NCI-H1930 (cell line): ENCODE data around the gene DESI2.

Experiments used
- DNase-seq, 2 experiments: peaks; one replicate each; lab custom pipeline; 2025; lab: John Stamatoyannopoulos, UW

Gene DESI2

DNA sequence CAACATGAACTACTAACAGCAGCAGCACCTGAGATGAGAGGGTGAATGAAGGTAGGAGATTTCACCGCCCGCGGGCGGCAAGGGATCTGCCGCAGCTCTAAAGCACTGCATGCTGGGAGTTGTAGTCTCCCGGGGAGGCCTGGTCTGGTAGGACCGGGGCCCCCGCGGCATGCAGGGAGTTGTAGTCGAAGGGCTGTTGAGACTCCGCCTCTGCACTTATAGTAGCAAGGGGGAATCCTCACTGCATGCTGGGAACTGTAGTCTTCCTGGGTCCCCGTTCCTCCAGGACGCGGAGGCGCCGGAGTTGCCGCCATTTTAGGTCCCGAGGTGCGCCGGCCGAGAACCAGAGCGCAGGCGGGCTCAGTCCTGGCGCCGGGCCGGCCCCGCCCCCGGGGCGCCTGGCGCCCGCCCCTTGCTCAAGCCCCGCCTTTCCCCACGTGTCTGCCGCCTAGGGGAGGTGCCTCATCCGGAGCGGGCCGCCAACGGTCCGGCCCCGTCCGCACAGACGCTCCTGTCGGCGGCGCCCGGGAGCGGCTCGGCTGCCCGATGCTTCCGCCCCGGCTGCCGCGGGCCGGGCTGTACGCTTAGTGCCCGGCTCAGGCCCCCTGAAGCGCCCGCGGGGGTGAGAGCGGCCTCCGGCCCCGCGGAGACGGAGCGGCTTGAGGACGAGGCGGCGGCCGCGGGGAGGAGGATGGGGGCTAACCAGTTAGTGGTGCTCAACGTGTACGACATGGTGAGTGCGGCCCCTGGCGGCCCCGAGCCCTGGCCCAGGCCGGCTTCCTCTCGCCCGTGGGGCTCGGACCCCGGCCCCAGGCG is at the start of gene DESI2:
DESI2 (plus strand) TSS at position 504 of the 816 bp plus-strand sequence; CDS start at position 692, 188 bp downstream.
- peak; percentile 98 to 99 for DNase-seq

DNA sequence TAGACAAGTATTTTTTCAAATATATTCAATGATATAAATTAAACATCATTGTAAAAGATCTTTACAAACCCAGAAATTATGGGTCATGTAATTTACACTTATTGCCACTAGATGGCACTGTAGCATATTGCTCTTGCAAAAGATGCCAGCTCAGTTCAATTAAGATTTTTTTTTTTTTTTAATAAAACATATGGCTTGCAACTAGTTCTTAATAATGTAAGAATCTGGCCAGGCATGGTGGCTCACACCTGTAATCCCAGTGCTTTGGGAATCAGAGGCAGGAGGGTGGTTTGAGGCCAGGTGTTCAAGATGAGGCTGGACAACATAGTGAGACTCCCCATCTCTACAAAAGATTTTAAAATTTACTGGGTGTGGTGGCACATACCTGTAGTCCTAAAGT is 49.4 kb upstream of the DESI2 start:
- peak in 1 of 2 experiments; percentile 30 for DNase-seq

DNA sequence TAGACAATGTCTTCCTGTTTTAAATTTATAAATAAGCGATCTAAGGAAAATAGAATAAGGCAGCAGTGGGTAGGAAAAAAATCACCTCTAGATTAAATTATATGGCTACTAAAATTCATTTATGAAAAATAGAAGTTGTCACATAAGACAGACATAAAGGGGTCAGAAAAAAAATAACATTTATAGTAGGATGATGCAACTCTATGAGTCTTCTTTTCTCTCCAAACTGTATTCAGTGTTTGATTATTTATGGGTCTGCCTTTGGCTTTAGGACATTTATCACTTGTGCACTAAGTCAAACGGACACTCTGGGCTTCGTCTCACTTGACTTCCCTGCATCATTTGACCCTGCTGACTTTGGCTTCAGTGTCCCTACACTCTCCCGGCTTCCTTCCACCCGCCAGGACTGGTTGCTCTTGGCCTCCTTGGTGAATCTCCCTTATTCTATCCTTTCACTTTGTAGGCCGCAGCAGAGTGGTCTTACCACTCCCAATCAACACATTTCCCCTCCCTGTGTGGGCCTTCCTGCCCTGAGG is 47.0 kb upstream of the DESI2 start:
- no peak for DNase-seq

DNA sequence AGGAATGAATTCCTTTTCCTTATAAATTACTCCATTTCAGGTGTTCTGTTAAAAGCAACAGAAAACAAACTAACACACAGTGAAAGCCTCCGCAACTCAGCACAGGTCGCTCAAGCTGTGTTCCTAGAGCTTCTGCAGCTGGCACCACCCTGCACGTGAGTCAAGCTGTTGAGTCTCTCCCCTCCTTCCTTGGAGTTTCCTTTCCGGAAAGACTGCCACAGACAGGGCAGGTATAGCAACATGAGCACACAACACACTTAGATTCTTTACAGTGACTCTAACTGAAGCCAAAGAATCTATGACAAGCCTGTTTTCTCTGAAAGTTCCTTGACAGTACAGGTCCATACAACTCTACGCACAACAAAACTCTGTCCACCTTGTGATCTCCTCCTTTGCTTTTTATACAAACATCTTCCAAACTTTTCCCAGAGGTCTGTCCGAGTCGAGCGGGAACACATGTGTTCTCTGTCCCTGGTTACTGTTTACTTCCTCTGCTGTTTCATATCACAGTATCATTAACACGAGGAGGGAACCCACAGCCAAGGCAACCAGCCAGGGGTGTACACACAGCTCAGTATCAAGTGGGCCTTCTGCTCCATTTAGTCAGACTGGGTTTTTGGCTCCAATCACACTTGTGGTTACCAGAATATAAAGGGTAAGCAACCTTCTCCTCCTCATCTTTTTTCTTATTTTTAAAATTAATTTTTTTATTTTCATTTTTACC is 38.7 kb upstream of the DESI2 start:
- no peak for DNase-seq

DNA sequence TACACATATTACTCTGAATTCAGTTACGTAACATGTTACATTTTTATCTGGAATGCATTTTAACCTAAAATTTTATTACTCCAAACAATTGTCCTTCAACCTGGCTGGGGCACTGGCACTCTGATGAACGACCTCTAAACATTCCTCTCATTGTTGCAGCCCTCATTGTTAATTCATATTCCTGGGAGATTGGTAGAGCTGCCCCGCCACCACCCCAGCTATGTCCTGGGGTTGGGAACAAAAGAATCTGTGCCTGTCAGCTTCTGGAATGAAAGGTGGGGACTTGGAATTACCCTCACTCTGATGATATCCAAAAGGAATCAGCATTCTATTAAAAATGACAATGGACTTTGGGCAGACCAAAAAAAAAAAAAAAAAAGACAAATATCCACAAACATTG is 38.0 kb upstream of the DESI2 start:
- DNase-seq = no peak

DNA sequence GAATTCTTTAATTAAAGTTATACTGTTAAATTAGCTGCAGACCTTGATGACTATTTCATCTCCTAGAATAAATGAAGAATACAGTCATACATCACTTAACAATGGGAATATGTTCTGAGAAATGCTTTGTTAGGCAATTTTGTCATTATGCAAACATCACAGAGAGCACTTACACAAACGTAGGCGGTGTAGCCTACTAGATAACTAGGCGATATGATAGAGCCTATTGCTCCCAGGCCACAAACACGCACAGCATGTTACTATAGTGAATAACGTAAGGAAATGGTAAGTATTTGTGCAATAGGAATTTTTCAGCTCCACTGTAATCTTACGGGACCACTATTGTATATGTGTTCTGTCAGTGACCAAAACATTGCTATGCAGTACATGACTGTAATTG is 37.6 kb upstream of the DESI2 start:
- DNase-seq = no peak

DNA sequence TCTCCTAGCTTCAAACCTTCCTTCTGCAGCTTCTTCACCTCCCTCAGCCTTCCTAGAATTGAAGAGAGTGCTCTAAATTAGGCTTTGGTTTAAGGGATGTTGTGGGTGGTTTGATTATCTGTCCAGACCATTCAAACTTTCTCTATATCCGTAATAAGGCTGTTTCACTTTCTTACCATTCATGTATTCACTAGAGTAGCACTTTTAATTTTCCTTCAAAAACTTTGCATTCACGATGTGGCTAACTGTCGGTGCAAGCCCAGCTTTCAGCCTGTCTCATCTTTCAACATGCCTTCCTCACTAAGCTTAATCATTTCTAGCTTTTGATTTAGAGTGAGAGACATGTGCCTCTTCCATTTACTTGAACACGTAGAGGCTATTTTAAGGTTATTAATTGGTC is 26.2 kb upstream of the DESI2 start:
- no peak for DNase-seq

DNA sequence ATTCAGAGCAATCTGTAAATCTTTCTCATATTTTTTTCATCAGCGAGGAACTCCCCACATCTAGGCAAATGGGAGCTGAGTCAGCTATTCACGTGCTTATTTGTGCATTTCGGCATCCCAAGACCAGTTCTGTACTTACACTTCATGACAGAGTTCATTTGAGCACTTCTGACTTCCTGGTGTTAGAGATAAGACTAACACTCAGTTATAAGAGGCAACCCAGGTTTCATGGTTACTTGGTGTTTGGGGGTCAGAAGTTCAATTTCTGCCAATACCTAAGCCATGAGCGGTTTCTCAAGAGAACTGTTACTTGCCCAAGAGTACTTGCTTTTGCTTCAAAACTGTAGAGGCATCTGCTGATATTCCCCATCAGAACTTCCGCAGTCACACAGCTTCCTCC is 24.1 kb upstream of the DESI2 start:
- no peak for DNase-seq

DNA sequence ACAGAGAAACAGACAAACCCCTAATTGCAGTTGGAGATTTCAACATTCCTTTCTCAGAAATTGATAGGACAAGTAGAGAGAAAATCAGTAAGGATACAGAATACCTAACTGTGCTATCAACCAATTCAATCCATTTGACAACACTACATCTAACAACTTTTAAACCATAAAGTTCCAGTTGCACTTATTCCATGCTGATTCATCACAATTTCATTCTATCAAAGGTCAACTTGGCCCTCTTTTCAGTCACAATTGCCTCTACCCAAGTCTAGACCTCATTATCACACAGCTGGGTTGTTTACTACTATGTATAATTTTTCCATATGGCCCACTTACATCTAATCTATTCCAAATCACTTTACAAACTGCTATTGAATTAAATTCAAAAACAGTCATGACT is 19.8 kb upstream of the DESI2 start:
- DNase-seq = no peak

DNA sequence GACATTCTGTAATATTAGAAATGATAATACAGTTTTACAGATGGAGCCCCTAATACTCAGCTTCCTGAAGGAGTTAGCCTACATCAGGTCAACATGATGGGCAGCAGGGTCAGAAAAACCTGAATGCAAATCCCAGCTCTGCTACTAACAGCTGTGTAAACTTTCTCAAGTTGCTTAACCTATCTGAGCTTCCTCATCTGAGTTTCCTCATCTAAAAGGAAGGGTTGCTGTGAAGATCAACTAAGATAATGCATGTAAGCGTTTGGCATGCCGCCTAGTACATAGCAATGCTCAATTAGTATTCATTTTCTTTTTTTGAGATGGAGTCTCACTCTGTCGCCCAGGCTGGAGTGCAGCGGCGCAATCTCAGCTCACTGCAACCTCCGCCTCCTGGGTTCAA is 18.4 kb upstream of the DESI2 start:
- DNase-seq = no peak

DNA sequence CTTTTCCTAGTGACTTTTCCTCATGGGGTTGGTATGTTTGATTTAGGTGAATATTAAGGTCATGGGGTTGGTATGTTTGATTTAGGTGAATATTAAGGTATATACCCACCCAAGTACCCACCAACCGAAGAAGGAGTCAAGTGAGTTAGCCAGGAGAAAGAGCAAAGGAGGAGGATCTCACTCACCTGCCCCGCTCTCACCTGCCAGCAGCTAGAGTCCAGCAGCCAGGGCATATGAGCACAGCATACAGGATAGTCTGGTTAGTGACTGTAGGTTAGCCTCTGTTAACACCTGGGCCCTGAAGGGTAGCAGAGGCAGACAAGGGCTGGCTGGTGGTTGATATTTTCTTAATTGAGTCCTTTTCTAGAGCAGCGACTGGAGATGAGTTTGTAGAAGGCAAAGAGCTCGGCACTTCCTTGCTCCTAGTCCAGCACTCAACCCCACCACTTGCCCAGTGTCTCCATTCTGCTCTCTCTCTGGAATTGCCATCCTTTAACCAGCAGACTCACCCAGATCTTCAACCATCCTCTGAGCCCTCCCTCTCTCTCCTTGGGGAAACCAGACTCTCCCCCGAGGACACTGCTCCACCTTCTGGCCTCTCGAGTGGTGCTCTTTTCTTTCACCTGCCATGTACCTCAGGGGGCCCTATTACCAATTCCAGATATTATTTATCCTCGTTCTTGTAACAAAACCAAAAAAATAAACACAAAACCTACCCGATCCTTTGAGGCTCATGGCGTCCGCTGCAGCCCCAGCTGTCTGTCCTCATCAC is 16.3 kb upstream of the DESI2 start:
- DNase-seq = no peak

DNA sequence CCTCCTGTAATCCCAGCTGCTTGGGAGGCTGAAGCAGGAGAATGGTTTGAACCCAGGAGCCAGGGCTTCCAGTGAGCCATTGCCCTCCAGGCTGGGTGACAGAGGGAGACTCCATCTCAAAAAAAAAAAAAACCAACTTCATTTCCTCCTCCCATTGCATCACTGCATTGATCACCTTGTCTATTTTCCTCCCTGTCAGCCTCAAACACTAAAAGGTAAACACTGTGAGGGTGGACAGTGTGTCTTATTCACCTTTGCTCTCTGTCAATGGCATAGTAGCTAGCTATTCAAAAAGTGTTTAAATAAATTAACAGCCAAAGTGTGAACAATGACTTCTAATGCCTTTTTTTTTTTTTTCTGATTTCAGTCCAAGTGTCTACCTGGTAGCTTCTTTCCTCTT is 13.4 kb upstream of the DESI2 start:
- no peak for DNase-seq

DNA sequence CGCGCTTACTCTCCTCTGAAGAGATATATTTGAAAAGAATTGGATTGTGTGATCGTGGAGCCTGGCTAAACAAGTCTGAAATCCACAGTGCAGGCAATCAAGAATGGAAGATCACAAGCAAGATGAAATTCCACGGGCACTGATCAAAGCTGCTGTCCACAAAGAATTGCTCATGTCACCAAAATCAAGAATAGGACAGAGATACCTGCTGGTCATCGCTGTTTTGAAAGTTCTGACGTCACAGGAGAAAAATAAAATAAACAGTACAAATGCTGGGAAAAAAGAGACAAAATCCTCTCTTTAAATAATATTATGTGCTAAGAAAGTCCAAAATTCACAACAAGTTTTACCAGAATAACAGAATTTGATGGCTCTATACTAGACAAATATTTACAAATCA is 12.0 kb upstream of the DESI2 start:
- DNase-seq = no peak

DNA sequence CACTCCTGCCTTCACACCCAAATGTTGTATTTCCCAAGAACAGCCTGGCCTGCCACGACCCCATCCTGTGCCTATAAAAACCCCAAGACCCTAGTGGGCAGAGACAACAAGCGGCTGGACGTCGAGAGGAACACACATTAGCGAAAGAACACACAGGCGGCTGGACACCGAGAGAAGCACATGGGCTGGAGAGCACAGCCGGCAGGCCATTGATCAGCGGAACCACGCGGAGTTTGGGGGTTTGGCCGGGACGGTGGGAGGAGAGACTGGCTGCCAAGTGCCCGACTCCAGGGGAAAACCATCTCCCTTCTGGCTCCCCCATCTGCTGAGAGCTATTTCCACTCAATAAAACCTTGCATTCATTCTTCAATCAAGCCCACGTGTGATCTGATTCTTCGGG is 10.4 kb upstream of the DESI2 start:
- no peak for DNase-seq

DNA sequence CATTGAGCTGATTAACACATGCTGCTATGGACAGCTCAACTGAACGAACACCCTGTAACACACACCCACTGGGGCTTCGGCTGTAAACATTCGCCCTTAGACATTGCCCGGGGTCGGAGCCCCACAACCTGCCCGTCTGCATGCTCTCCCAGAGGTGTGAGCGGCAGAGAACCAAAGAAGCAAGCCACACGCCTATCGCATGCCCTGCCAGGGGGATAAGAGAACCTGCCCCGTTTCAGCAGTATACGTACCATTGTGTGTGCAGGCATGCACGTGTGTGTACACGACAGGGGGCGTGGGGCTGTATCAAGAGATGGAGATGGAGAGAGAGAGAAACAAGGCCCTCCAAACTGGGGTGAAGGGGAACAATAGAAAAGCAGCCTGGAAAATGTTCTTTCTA is 9.9 kb upstream of the DESI2 start:
- no peak for DNase-seq

DNA sequence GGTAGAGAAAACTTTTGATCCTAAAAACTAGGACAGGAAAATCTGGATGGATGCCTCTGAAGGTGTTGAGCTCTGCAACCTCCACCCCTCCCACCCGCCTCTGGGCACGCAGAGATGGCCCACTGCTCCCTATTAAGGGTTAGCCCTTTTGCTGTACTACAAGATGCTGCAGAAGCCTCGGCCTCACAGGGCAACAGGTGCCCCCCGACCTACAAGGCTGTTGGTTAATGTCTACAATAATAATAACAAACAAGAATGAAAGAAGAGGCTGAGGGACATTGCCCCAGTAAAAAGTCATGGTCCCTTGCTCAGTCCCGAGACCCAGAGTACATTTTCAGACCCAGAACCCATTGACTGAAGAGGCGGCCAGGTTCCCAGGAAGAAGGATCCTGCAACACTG is 7.5 kb upstream of the DESI2 start:
- DNase-seq = no peak

DNA sequence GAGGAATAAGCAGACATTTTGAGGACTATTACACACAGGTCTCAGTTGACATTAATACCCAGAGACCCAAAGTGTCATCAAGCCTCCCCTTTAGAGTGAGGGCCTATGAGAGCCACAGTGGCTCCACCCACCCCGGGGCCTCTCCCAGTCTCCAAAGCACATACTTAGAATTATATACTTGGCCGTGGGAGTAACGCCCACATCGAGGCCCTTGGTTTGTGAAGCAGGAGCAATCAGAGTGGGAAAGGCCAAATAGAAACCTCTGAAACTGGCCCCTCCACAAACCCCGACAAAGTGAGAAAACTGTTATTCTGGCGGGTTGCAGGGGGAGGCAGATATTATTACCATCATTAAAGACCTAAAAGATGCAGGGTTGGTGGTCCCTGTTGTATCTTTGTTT is 7.0 kb upstream of the DESI2 start:
- no peak for DNase-seq

DNA sequence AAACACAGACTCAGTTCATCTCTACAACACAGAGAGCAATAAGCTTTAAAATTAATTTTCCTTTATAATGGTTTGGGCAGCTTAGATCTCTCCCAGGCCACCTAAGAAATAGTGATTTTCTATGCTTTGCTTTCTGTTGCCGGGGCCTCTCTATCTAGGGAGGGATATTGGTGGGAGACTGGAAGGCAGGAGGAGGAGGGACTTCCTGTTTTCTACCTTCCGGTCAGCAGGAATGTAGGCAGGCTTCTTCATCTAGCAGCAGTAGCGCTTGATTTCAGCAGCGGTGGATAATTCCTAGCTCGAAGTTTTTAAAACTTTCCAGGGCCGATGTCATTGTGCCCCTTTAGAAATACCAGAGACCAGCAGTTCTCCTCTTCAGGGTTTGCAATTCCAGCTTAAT is 5.1 kb upstream of the DESI2 start:
- no peak for DNase-seq

DNA sequence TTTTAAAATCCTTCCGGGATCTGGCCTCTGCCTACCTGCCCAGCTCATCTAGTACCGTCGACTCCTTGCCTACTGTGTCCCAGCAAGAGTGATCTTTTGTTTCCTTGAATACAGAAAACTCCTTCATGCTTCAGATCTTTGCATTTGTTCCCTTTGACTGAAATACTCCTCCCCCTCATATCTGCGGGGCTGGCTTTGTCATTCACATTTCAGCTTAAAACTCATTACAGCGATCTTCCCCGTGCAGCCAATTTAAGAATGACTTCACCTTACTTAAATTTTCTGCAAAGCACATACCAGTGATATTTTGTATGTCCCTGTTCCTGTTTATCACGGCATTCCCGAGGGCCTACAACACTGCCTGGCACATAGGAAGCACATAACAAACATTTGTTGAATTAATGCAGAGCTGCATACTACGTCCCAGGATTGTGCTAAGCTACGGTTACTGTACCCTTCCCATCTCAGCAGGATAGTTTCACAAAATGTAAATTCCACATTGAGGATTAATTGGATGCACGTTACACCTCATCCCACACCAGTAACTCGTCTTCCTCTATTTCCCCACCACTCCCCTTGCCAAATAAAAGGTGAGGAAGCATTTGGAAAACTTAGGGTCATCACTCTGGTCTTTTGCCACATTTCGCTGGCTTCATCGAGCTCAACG is 837 bp upstream of the DESI2 start:
- no peak for DNase-seq

DNA sequence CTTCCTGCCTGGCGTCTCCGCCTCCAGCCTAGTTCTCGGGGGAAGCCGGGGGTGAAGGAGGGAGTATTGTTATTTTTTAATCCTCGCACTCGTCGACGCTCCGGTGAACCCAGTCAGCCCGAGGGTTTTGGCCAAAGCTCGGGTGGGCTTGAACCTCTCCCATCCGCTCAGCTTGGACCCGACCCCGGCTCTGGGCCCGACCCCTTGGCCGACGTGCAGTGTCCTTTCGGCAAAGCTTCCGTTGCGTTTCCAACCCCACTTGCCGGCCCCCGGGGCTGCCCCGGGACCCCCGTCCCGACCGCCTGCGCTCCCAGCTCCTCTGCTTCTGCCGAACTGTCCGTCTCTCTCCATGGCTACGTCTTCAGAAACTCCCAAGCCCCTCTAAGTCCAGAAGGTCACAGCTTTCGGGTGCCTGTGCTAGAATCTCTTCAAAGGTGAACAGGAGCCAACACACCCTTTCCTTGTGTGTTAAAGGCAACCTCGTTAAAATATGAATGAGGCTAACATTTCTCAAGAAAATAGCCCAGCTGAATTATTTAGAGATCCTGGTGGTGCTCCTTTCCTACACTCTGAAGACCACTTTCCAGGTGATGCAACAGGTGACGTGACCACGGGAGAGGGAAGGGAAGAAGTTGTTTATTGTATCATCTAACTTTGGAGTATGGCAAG is 647 bp downstream of the DESI2 start:
- DNase-seq = no peak
